SK-N-SH (cell line): ENCODE results near the gene SOCS3.

ENCODE experiments used
- CHD2 ChIP-seq: fragments of 150-350 bp; IDR thresholded peaks from 2 replicates; pipeline ENCODE4 v1.6.1; 2018; ENCODE audit warnings: low read length; ENCODE audit not compliant: partially characterized antibody
- JUND ChIP-seq: IDR thresholded peaks from 2 replicates; pipeline ENCODE4 v1.4.0; 2012
- RAD21 ChIP-seq: IDR thresholded peaks from 2 replicates; pipeline ENCODE4 v1.6.1; 2012; ENCODE audit warnings: mild to moderate bottlenecking, low read length
- RFX5 ChIP-seq: IDR thresholded peaks from 2 replicates; pipeline ENCODE4 v1.6.1; 2012; ENCODE audit warnings: mild to moderate bottlenecking, improper control_type of control experiment, low read length

DNA sequence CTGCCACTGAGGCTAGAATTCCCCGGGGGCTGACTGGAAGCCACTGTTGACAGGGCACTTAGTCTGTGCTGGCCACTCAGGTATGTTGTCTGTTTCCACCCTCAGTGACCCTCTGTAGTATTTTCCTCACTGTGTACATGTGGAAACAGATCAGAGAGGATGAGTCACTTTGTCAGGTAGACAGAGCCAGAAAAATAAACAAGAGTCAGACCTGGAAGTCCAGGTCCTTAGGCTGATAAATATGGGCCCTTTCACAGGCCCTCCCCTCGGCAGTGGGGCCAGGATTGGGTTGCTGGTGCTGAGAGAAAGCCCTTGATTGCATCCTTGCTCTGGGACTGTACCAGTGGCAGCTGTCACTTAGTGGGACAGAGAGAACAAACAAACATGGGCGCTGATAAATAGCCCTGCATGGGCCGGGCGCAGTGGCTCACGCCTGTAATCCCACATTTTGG lies 39.8 kb upstream of the SOCS3 start:
- no peak for TF ChIP-seq CHD2
- TF ChIP-seq RFX5, result no peak
- no peak for TF ChIP-seq RAD21
- no peak for TF ChIP-seq JUND
